Cardiac fibroblast (primary cell): ENCODE results near the gene BNIPL.

Experiments used
- DNase-seq, 2 donors: peaks; one replicate each; pipeline versions ENCODE4 v3.0.0 to v3.0.0-alpha.2; 2010; ENCODE audit warnings: low read depth in 2 of 2
- H3K4me3 ChIP-seq, 2 donors: replicated peaks in 1 of 2; 1 replicate in 1 of 2; 2 replicates in 1 of 2; pipeline ENCODE4 v1.5.1; 2011; ENCODE audit warnings: low read depth in 2 of 2, low read length in 2 of 2, mild to moderate bottlenecking in 2 of 2, moderate library complexity in 1 of 2
- CTCF ChIP-seq: IDR thresholded peaks from one replicate; pipeline ENCODE4 v1.5.1; 2011; ENCODE audit warnings: low read depth, mild to moderate bottlenecking, low read length, inconsistent platforms

BNIPL gene

GRCh38 chr1:151072224-151072623, 35.8 kb downstream of the BNIPL start:
- DNase-seq = no peak
- no peak for TF ChIP-seq CTCF

GRCh38 chr1:151085953-151086559, 49.7 kb downstream of the BNIPL start:
- TF ChIP-seq CTCF = no peak
- no peak for DNase-seq
- H3K4me3 ChIP-seq = no peak overlapping the region

More at GRCh38 chr1:151072224-151072623, 35.8 kb downstream of the BNIPL start:
- no peak overlapping the region for H3K4me3 ChIP-seq
